ENCODE measurements around the gene SCAF11. TPM values are rescaled to one million over a fixed set of nuclear protein-coding genes. Genes with fewer than 3 reads are reported as not detected.

The SCAF11 gene
- polyA plus RNA-seq (2011; rRNA removed) (64.2 and 110 TPM in 2 replicates), polyA plus RNA-seq (2017; fragmentation: RNase III; extraction: RNeasy Plus Mini Kit Qiagen cat#74134 plus additional on column Dnase treatment) (43.0 to 44.4 TPM (median 43.2 TPM) in 3 replicates), polyA minus RNA-seq (2011; rRNA and poly(A)+ RNA removed) (53.4 and 65.0 TPM in 2 replicates)
- polyA plus RNA-seq (2012; cell fraction: cytosol; rRNA removed): 19.9 and 20.0 TPM in 2 replicates
- 12.9 and 13.2 TPM in 2 replicates for polyA plus RNA-seq (2012; cell fraction: nucleus; rRNA removed)

- H3K4me2 ChIP-seq: peak within 1 kb of the TSS; percentile 86
- H3K4me3 ChIP-seq: peak within 1 kb of the TSS; percentile 69
- DNase-seq (ENCODE audit: low read depth in 1 of 2, low spot score in 1 of 2): peak; percentile 91 to 100
- peak within 1 kb of the TSS; percentile 94 to 97 for H3K27ac ChIP-seq
- POLR2A ChIA-PET: interaction anchor here (0.5 to 2.5 kb wide), 11 partner anchors 41 to 1091 kb away, joined by 3 to 11 read pairs (median 4); no protein-coding TSS in a partner anchor
- H3K4me1 ChIP-seq: peaks cover 31% of the 10 kb centered on the region
- WGBS (ENCODE audit: missing lambda C conversion rate): 1% methylated on average over 41 of the region's 54 CpGs
- no peaks in the 10 kb centered on the region for H3K9me3 ChIP-seq
- peak; percentile 85 to 91 for ATAC-seq
- FAIRE-seq: peak; percentile 80
- CTCF ChIA-PET: interaction anchor here (0.6 to 4.5 kb wide), 27 partner anchors 9 to 1037 kb away, joined by 3 to 21 read pairs (median 3); partner anchors contain the start of gene SLC38A1
- TF ChIP-seq MAX (IDR thresholded peaks at IDR 0.05) (peak; percentile 98), MAFK (IDR thresholded peaks at IDR 0.05; ENCODE audit: partially characterized antibody) (peak; percentile 71), EP300 (IDR thresholded peaks at IDR 0.05) (peak in 1 of 2 experiments; percentile 10; a peak in 1 of 5 replicates), HOXA7 (CRISPR knock-in tag; IDR thresholded peaks at IDR 0.05) (no peak), CBX8 (IDR thresholded peaks at IDR 0.05) (no peak), MYC (IDR thresholded peaks at IDR 0.05; ENCODE audit: borderline replicate concordance, low read length) (peak; percentile 97), MAZ (IDR thresholded peaks at IDR 0.05; ENCODE audit: borderline replicate concordance, low read depth, low read length) (peak; percentile 92; the same call in 1 of the 2 replicates), JUNB (IDR thresholded peaks at IDR 0.05) (no peak), POLR2A (IDR thresholded peaks at IDR 0.05; ENCODE audit: low read length) (peak; percentile 92), RAD21 (conservative IDR thresholded peaks at IDR 0.05 in 1 of 2, IDR thresholded peaks at IDR 0.05 in 1 of 2) (peak; percentile 89 to 95), EHF (CRISPR knock-in tag; IDR thresholded peaks at IDR 0.05) (no peak), CBX2 (IDR thresholded peaks at IDR 0.05; ENCODE audit: borderline replicate concordance, low read depth) (no peak), NPAS2 (CRISPR knock-in tag; IDR thresholded peaks at IDR 0.05; ENCODE audit: borderline replicate concordance) (peak; percentile 98), BHLHE40 (IDR thresholded peaks at IDR 0.05; ENCODE audit: low read depth, low read length) (peak; percentile 38; the same call in 1 of the 2 replicates), PHF8 (IDR thresholded peaks at IDR 0.05; ENCODE audit: borderline replicate concordance, low read depth) (peak; percentile 60; the same call in 1 of the 2 replicates), TFCP2L1 (CRISPR knock-in tag; IDR thresholded peaks at IDR 0.05) (no peak), SMC3 (IDR thresholded peaks at IDR 0.05) (peak; percentile 80), PBX3 (IDR thresholded peaks at IDR 0.05) (0 out of 2 replicates have a peak, but pooled peaks have one; percentile 42), KDM5A (IDR thresholded peaks at IDR 0.05) (0 out of 2 replicates have a peak, but pooled peaks have one; percentile 44), CHD4 (IDR thresholded peaks at IDR 0.05; ENCODE audit: borderline replicate concordance) (no peak), KDM1A (IDR thresholded peaks at IDR 0.05; ENCODE audit: low read depth) (no peak), ZC3H11A (IDR thresholded peaks at IDR 0.05) (no peak), FOSL2 (IDR thresholded peaks at IDR 0.05) (no peak), FOSL2 (CRISPR knock-in tag; IDR thresholded peaks at IDR 0.05) (peak; percentile 14; the same call in 1 of the 2 replicates), HEYL (CRISPR knock-in tag; IDR thresholded peaks at IDR 0.05) (no peak), POLR2AphosphoS2 (conservative IDR thresholded peaks at IDR 0.05; ENCODE audit: low read length) (no peak), RNF2 (IDR thresholded peaks at IDR 0.05; ENCODE audit: borderline replicate concordance, low read depth) (no peak)
- TF ChIP-seq, protein P1, sequence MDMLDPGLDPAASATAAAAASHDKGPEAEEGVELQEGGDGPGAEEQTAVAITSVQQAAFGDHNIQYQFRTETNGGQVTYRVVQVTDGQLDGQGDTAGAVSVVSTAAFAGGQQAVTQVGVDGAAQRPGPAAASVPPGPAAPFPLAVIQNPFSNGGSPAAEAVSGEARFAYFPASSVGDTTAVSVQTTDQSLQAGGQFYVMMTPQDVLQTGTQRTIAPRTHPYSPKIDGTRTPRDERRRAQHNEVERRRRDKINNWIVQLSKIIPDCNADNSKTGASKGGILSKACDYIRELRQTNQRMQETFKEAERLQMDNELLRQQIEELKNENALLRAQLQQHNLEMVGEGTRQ (IDR thresholded peaks at IDR 0.05): peak; percentile 83
- TF ChIP-seq, protein P2, sequence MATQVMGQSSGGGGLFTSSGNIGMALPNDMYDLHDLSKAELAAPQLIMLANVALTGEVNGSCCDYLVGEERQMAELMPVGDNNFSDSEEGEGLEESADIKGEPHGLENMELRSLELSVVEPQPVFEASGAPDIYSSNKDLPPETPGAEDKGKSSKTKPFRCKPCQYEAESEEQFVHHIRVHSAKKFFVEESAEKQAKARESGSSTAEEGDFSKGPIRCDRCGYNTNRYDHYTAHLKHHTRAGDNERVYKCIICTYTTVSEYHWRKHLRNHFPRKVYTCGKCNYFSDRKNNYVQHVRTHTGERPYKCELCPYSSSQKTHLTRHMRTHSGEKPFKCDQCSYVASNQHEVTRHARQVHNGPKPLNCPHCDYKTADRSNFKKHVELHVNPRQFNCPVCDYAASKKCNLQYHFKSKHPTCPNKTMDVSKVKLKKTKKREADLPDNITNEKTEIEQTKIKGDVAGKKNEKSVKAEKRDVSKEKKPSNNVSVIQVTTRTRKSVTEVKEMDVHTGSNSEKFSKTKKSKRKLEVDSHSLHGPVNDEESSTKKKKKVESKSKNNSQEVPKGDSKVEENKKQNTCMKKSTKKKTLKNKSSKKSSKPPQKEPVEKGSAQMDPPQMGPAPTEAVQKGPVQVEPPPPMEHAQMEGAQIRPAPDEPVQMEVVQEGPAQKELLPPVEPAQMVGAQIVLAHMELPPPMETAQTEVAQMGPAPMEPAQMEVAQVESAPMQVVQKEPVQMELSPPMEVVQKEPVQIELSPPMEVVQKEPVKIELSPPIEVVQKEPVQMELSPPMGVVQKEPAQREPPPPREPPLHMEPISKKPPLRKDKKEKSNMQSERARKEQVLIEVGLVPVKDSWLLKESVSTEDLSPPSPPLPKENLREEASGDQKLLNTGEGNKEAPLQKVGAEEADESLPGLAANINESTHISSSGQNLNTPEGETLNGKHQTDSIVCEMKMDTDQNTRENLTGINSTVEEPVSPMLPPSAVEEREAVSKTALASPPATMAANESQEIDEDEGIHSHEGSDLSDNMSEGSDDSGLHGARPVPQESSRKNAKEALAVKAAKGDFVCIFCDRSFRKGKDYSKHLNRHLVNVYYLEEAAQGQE (IDR thresholded peaks at IDR 0.05): no peak
- TF ChIP-seq, protein P3, sequence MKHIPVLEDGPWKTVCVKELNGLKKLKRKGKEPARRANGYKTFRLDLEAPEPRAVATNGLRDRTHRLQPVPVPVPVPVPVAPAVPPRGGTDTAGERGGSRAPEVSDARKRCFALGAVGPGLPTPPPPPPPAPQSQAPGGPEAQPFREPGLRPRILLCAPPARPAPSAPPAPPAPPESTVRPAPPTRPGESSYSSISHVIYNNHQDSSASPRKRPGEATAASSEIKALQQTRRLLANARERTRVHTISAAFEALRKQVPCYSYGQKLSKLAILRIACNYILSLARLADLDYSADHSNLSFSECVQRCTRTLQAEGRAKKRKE (CRISPR knock-in tag; IDR thresholded peaks at IDR 0.05; ENCODE audit: low read depth): no peak
- TF ChIP-seq, protein P4, sequence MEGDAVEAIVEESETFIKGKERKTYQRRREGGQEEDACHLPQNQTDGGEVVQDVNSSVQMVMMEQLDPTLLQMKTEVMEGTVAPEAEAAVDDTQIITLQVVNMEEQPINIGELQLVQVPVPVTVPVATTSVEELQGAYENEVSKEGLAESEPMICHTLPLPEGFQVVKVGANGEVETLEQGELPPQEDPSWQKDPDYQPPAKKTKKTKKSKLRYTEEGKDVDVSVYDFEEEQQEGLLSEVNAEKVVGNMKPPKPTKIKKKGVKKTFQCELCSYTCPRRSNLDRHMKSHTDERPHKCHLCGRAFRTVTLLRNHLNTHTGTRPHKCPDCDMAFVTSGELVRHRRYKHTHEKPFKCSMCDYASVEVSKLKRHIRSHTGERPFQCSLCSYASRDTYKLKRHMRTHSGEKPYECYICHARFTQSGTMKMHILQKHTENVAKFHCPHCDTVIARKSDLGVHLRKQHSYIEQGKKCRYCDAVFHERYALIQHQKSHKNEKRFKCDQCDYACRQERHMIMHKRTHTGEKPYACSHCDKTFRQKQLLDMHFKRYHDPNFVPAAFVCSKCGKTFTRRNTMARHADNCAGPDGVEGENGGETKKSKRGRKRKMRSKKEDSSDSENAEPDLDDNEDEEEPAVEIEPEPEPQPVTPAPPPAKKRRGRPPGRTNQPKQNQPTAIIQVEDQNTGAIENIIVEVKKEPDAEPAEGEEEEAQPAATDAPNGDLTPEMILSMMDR (IDR thresholded peaks at IDR 0.05): peak; percentile 84
Measured at GRCh38 chr12:45990468-45991283, at the start of gene SCAF11. Gene SCAF11 (minus strand): TSS chr12:45990574. CDS start chr12:45964167, 26,407 bp downstream.

All from A549 (cell line).